Ascending aorta (tissue), 2 donors: Measurements from ENCODE around the gene DCST1. TPM values are rescaled to one million over a fixed set of nuclear protein-coding genes. Genes with fewer than 3 reads are reported as not detected.
"Not testable (repeated sequence)": the region's sequence is repeated elsewhere in the genome, so short reads cannot be mapped to it uniquely, and the experiment has no call there.

Experiments
- DNase-seq, 2 donors: peaks; one replicate each; pipeline ENCODE4 v3.0.0-alpha.2; 2019; ENCODE audit warnings: low spot score in 2 of 2
- H3K27ac ChIP-seq, 2 donors: fragments of 200-600 bp; sonication (generic); one replicate each; pipeline ENCODE4 v1.5.1; 2016 to 2017; ENCODE audit warnings: mild to moderate bottlenecking in 1 of 2
- H3K27me3 ChIP-seq: fragments of 200-600 bp; sonication (generic); one replicate; pipeline ENCODE4 v1.5.1; 2017
- H3K36me3 ChIP-seq, 2 donors: fragments of 200-600 bp; sonication (generic); one replicate each; pipeline ENCODE4 v1.5.1; 2016
- H3K4me1 ChIP-seq, 2 donors: fragments of 200-600 bp; sonication (generic); one replicate each; pipeline ENCODE4 v1.5.1; 2016 to 2017; ENCODE audit warnings: mild to moderate bottlenecking in 1 of 2
- H3K4me3 ChIP-seq, 2 donors: fragments of 200-600 bp; sonication (generic); one replicate each; pipeline ENCODE4 v1.5.1; 2016 to 2017; ENCODE audit warnings: mild to moderate bottlenecking in 1 of 2
- H3K9me3 ChIP-seq, 2 donors: fragments of 200-600 bp; sonication (generic); one replicate each; pipeline ENCODE4 v1.5.1; 2016
- intact Hi-C: fragments of 100-400 bp; cut with DNase I; formaldehyde crosslinking; loops from one replicate; pipeline ENCODE4 v1.15.1; 2023
- total RNA-seq: library from RNA; depleted of rRNA; stranded (reverse); fragments of >200 nt; gene quantifications from one replicate; pipeline ENCODE4 v1.1.0, GENCODE V29; 2016
- TF ChIP-seq, protein P1 (sequence below), 3 experiments: fragments of 200-600 bp in 2 of 3; fragments of 450-650 bp in 1 of 3; sonication (generic) in 2 of 3; IDR thresholded peaks; one replicate each; pipeline ENCODE4 v1.5.1; 2016 to 2019; ENCODE audit warnings: antibody characterized with exemption in 3 of 3, mild to moderate bottlenecking in 1 of 3, moderate library complexity in 1 of 3

Gene DCST1
- total RNA-seq, 1 donor from 2014 or later, result not detected

DNA sequence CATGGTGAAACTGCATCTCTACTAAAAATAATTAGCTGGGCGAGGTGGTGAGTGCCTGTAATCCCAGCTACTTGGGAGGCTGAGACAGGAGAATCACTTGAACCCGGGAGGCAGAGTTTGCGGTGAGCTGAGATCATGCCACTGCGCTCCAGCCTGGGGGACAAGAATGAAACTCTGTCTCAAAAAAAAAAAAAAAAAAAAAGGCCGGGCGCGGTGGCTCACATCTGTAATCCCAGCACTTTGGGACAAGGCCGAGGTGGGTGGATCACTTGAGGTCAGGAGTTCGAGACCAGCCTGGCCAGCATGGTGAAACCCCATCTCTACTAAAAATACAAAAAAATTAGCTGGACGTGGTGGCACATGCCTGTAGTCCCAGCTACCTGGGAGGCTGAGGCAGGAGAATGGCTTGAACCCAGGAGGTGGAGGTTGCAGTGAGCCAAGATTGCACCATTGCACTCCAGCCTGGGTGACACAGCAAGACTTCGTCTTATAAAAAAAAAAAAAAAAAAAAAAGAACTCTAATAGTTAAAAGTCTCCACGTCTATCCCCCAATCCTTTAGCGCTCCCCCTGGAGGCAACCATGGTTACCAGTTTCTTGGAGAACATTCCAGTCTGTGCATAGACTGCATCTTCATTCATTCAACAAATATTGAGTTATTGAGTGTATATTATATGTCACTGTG is 38.2 kb upstream of the DCST1 start:
- H3K27ac ChIP-seq, H3K9me3 ChIP-seq, H3K4me3 ChIP-seq, H3K27me3 ChIP-seq, H3K36me3 ChIP-seq, intact Hi-C loops: not testable (repeated sequence)
- peaks cover 7 to 12% of the 10 kb centered on the region in 2 donors for H3K4me1 ChIP-seq
- TF ChIP-seq, protein P1, sequence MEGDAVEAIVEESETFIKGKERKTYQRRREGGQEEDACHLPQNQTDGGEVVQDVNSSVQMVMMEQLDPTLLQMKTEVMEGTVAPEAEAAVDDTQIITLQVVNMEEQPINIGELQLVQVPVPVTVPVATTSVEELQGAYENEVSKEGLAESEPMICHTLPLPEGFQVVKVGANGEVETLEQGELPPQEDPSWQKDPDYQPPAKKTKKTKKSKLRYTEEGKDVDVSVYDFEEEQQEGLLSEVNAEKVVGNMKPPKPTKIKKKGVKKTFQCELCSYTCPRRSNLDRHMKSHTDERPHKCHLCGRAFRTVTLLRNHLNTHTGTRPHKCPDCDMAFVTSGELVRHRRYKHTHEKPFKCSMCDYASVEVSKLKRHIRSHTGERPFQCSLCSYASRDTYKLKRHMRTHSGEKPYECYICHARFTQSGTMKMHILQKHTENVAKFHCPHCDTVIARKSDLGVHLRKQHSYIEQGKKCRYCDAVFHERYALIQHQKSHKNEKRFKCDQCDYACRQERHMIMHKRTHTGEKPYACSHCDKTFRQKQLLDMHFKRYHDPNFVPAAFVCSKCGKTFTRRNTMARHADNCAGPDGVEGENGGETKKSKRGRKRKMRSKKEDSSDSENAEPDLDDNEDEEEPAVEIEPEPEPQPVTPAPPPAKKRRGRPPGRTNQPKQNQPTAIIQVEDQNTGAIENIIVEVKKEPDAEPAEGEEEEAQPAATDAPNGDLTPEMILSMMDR (IDR thresholded peaks at IDR 0.05), result peak in 2 of 3 experiments; percentile 28 to 43
- DNase-seq, result peak in 1 of 2 donors; percentile 77

DNA sequence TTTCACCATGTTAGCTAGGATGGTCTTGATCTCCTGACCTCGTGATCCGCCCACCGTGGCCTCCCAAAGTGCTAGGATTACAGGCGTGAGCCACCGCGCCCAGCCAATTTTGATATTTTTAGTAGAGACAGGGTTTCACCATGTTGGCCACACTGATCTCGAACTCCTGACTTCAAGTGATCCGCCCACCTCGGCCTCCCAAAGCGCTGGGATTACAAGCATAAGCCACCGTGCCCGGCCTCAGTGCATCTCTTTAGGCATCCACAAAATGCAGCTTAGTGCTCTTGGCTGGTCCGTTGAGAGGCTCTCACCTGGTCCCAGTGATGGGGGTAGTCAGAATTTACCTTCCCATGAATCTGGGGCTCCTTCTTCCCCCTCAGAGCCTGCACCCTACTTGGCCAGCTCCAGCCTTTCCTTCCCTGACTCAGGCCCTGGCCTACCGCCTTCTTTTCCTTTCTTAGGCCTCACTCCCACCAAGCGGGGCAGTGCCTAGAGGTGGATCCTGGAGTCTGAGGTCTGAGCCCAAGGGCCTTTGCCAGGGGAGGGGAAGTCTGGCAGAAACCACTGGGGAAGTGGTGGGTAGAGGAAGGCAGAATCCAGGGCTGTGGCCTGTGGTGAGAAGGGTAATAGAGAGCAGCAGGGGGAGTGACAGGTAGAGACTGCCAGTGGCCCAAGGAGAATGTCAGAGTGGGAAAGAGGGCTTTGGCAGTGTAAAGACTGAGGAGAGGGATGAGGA is 36.5 kb upstream of the DCST1 start:
- intact Hi-C loops, result no loop called here
- Histone ChIP-seq H3K4me1 (peaks cover 7 to 17% of the 10 kb centered on the region in 2 donors), H3K9me3 (no peaks in the 10 kb centered on the region), H3K27ac (no peak overlapping the region), H3K4me3 (no peak overlapping the region), H3K27me3 (no peaks in the 10 kb centered on the region), H3K36me3 (no peaks in the 10 kb centered on the region)
- TF ChIP-seq, protein P1 (IDR thresholded peaks at IDR 0.05), result no peak
- no peak for DNase-seq

DNA sequence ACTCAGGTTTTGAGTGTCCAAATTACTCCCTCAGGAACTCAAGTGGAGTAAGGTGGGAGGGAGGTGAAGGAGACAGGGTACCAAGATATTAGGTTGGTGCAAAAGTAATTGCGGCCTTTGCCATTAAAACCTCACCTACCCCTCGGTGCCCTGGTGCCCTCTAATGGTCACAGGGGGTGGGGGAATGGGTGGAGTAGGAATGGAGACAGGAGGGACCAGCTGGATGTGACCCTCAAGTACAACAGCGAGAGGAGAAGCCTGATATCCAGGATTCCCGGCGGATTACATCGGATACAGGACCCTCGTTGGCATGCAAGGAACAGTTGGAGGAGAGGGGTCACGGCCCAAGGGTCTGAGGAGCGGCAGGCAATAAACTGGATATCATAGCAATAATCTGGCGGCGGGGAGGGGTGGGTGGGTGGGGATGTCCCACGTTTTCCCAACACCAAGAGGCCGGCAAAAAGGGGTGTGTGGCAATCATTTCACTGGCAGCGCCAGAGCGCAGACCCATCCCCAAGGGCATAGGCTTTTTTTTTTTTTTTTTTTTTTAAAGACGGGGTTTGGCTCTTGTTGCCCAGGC is 35.3 kb upstream of the DCST1 start:
- H3K36me3 ChIP-seq, result no peaks in the 10 kb centered on the region
- TF ChIP-seq, protein P1 (IDR thresholded peaks at IDR 0.05), result no peak
- no peak overlapping the region for H3K4me3 ChIP-seq
- H3K4me1 ChIP-seq, result peaks cover 7 to 17% of the 10 kb centered on the region in 2 donors
- no peak for DNase-seq
- H3K9me3 ChIP-seq, result no peaks in the 10 kb centered on the region
- no peak overlapping the region for H3K27ac ChIP-seq
- H3K27me3 ChIP-seq, result no peaks in the 10 kb centered on the region
- intact Hi-C loops, result no loop called here

DNA sequence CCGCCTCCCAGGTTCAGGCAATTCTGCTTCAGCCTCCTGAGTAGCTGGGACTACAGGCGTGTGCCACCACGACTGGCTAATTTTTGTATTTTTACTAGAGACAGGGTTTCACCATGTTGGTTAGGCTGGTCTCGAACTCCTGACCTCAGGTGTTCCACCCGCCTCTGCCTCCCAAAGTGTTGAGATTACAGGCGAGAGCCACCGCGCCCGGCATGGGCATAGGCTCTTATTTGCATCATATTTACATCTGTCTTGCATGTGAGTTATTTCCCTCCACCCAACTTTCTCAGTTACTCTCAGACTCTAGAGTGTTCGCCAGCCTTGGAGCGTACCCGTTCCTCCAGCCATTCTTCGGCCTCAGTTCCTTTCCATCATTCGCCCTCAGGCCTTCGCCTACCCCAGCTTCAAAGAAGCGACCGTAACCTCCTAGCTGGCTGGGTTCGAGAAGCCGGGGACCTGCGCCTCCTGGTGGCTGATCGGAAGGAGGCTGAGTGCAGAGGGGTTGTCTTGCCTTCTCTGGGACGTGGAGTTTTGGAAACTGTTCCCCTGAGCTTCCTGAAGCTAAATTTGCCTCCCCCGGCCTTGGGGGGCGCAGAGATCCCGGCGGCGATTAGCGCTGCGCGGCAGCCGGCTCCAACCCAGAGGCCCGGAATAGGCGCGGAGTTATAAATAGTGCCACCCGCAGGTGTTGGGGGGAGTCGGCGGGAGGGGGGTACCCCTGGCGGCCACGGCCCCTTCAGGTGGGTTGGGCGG is 34.6 kb upstream of the DCST1 start:
- Histone ChIP-seq H3K4me3 (peak overlapping the region; percentile 92 to 94), H3K9me3 (no peaks in the 10 kb centered on the region), H3K36me3 (no peaks in the 10 kb centered on the region), H3K27ac (peak overlapping the region; percentile 97 to 98), H3K4me1 (peaks cover 7 to 17% of the 10 kb centered on the region in 2 donors), H3K27me3 (no peaks in the 10 kb centered on the region)
- intact Hi-C loops, result no loop called here
- peak in 1 of 2 donors; percentile 76 for DNase-seq
- TF ChIP-seq, protein P1 (IDR thresholded peaks at IDR 0.05), result peak; percentile 67 to 81 (median 78)
